ENCODE measurements around the gene GLOD5. TPM values are rescaled to one million over a fixed set of nuclear protein-coding genes. Genes with fewer than 3 reads are reported as not detected.

The GLOD5 gene
- total RNA-seq, 4 donors from 2014 or later, result not detected

- peaks cover 0 to 10% (median 0%) of the 10 kb centered on the region in 3 donors for H3K4me1 ChIP-seq
- intact Hi-C loops (cut with DNase I), result no loop called here
- H3K4me3 ChIP-seq, result no peak overlapping the region
- DNase-seq, result no peak
- H3K27me3 ChIP-seq, result peaks cover 0 to 22% (median 0%) of the 10 kb centered on the region in 4 donors
- TF ChIP-seq CTCF (IDR thresholded peaks at IDR 0.05) (no peak), POLR2A (IDR thresholded peaks at IDR 0.05) (no peak)
- H3K36me3 ChIP-seq, result peaks cover 0 to 65% (median 0%) of the 10 kb centered on the region in 3 donors
- H3K9me3 ChIP-seq, result peaks cover 0 to 6% (median 0%) of the 10 kb centered on the region in 3 donors
- no peak overlapping the region for H3K27ac ChIP-seq
- 84% methylated on average over 5 of the region's 6 CpGs; no CpG with 5 or more reads in 1 of the 2 donors for WGBS, 2 donors
These were observed 61.5 kb downstream of the GLOD5 start for GRCh38 chrX:48823053-48823452.

Small RNAs within 50 kb of the gene (small RNA-seq; reads per million reads assigned to genes)
- gene RNU6-1056P (0 reads per million in 4 donors), gene RNU6-29P (0 reads per million in 4 donors)

Other genes starting within 250 kb of the GLOD5 start
- 100 to 1,000 TPM in 1 of 4 donors, 10 to 100 TPM in 3; 60.8 to 119 (median 87.1) TPM for gene EBP, start 239.9 kb upstream of the GLOD5 start, total RNA-seq
- 10 to 100 TPM in 1 of 4 donors, 1 to 10 TPM in 3; 5.5 to 11.7 (median 8.5) TPM for gene TBC1D25, start 222.0 kb upstream of the GLOD5 start, total RNA-seq
- gene RBM3, start 187.3 kb upstream of the GLOD5 start, total RNA-seq, result 100 to 1,000 TPM; 110 to 220 (median 214) TPM
- 10 to 100 TPM; 50.5 to 86.6 (median 68.5) TPM for gene WDR13, start 164.3 kb upstream of the GLOD5 start, total RNA-seq
- gene WAS, start 77.9 kb upstream of the GLOD5 start, total RNA-seq, result 1 to 10 TPM; 1.2 to 7.1 (median 3.7) TPM
- 10 to 100 TPM in 1 of 4 donors, 1 to 10 TPM in 3; 4.6 to 12.1 (median 8.2) TPM for gene SUV39H1, start 65.0 kb upstream of the GLOD5 start, total RNA-seq
- gene GATA1, start 24.8 kb downstream of the GLOD5 start, total RNA-seq, result not detected
- 10 to 100 TPM; 39.9 to 54.9 (median 48.2) TPM for gene HDAC6, start 40.3 kb downstream of the GLOD5 start, total RNA-seq
- gene ERAS, start 64.8 kb downstream of the GLOD5 start, total RNA-seq, result not detected
- 1 to 10 TPM in 2 of 4 donors, under 1 TPM in 1, not detected in 1; 0.44 to 2.3 (median 1.3) TPM for gene PCSK1N, start 73.9 kb downstream of the GLOD5 start, total RNA-seq
- gene TIMM17B, start 136.0 kb downstream of the GLOD5 start, total RNA-seq, result 10 to 100 TPM; 27.1 to 58.9 (median 34.6) TPM
- gene PQBP1, start 136.2 kb downstream of the GLOD5 start, total RNA-seq, result 10 to 100 TPM; 45.3 to 87.4 (median 53.0) TPM
- gene SLC35A2, start 149.9 kb downstream of the GLOD5 start, total RNA-seq, result 10 to 100 TPM; 13.7 to 28.9 (median 21.0) TPM
- gene PIM2, start 157.3 kb downstream of the GLOD5 start, total RNA-seq, result 1 to 10 TPM; 3.3 to 9.7 (median 7.6) TPM
- 10 to 100 TPM; 15.7 to 28.4 (median 24.3) TPM for gene OTUD5, start 195.9 kb downstream of the GLOD5 start, total RNA-seq
- gene KCND1, start 210.1 kb downstream of the GLOD5 start, total RNA-seq, result under 1 TPM in 3 of 4 donors, not detected in 1; 0.04 to 0.57 (median 0.53) TPM
- 10 to 100 TPM; 15.4 to 28.4 (median 22.9) TPM for gene GRIPAP1, start 240.5 kb downstream of the GLOD5 start, total RNA-seq

All from esophagus squamous epithelium (tissue), 5 donors.